GM12878 (cell line): Measurements from ENCODE around the gene MRTFA. TPM values are rescaled to one million over a fixed set of nuclear protein-coding genes. Genes with fewer than 3 reads are reported as not detected.

Source experiments
- BCLAF1 ChIP-seq: fragments of 450-650 bp; IDR thresholded peaks from 2 replicates; pipeline ENCODE4 v1.6.1; 2017; ENCODE audit warnings: antibody characterized with exemption, mild to moderate bottlenecking, moderate library complexity
- BMI1 ChIP-seq: fragments of 450-650 bp; IDR thresholded peaks from 2 replicates; pipeline ENCODE4 v1.6.1; 2016; ENCODE audit warnings: mild to moderate bottlenecking, moderate library complexity, borderline replicate concordance
- CBX3 ChIP-seq: fragments of 200-600 bp; sonication (generic); IDR thresholded peaks from 2 replicates; pipeline ENCODE4 v1.6.1; 2016; ENCODE audit warnings: low read depth, borderline replicate concordance
- CBX5 ChIP-seq: sonication (generic); IDR thresholded peaks from 2 replicates; pipeline ENCODE4 v1.6.1; 2016; ENCODE audit warnings: low read depth, moderate library complexity, mild to moderate bottlenecking, inconsistent platforms
- CEBPB ChIP-seq, 2 experiments: fragments of 150-350 bp in 1 of 2; IDR thresholded peaks; 2 replicates each; pipeline ENCODE4 v1.6.1; 2012 to 2014; ENCODE audit warnings: low read depth in 2 of 2, low read length in 2 of 2, borderline replicate concordance in 1 of 2, inconsistent platforms in 1 of 2
- CHD1 ChIP-seq: IDR thresholded peaks from 2 replicates; pipeline ENCODE4 v1.6.1; 2012; ENCODE audit warnings: low read depth, low read length, improper control_type of control experiment
- CHD4 ChIP-seq: fragments of 200-600 bp; sonication (generic); IDR thresholded peaks from 2 replicates; pipeline ENCODE4 v1.6.1; 2016; ENCODE audit warnings: mild to moderate bottlenecking
- HCFC1 ChIP-seq: fragments of 150-350 bp; IDR thresholded peaks from 2 replicates; pipeline ENCODE4 v1.6.1; 2014; ENCODE audit warnings: low read length
- MYB ChIP-seq: fragments of 150-350 bp; IDR thresholded peaks from 2 replicates; pipeline ENCODE4 v1.6.1; 2014; ENCODE audit warnings: mild to moderate bottlenecking, low read depth, low read length, borderline replicate concordance
- NKRF ChIP-seq: fragments of 450-650 bp; conservative IDR thresholded peaks from 2 replicates; pipeline ENCODE4 v1.6.1; 2017; ENCODE audit warnings: mild to moderate bottlenecking, moderate library complexity
- POLR2AphosphoS2 ChIP-seq: IDR thresholded peaks from 2 replicates; pipeline ENCODE4 v1.6.1; 2011; ENCODE audit warnings: low read depth, mild to moderate bottlenecking, low read length, improper control_type of control experiment, moderate library complexity
- SMAD1 ChIP-seq: fragments of 450-650 bp; IDR thresholded peaks from 2 replicates; pipeline ENCODE4 v1.6.1; 2018; ENCODE audit warnings: mild to moderate bottlenecking, low read depth; ENCODE audit not compliant: partially characterized antibody
- SMC3 ChIP-seq: IDR thresholded peaks from 2 replicates; pipeline ENCODE4 v1.6.1; 2011; ENCODE audit warnings: low read length, improper control_type of control experiment, borderline replicate concordance
- SREBF1 ChIP-seq: IDR thresholded peaks from 2 replicates; pipeline ENCODE4 v1.6.1; 2012; ENCODE audit warnings: mild to moderate bottlenecking, low read length
- TARDBP ChIP-seq: IDR thresholded peaks from 2 replicates; pipeline ENCODE4 v1.6.1; 2016; ENCODE audit warnings: borderline replicate concordance
- ZNF274 ChIP-seq: IDR thresholded peaks from one replicate; pipeline ENCODE4 v1.8.0; 2011; ENCODE audit not compliant: insufficient read length, insufficient read depth
- polyA plus RNA-seq, 11 experiments: library from polyadenylated mRNA; depleted of rRNA in 4 of 11; unstranded in 6 of 11; stranded (reverse) in 5 of 11; fragments of >200 nt; fragmentation: Nextera tagmentation in 4 of 11; fragmentation: Illumina TruSeq in 1 of 11; extraction: Ambion mirVana in 4 of 11; extraction: Trizol in 1 of 11; gene quantifications; 1 replicate in 1 of 11; 2 replicates in 10 of 11; pipeline versions ENCODE4 v1.2.1 to v1.2.3, GENCODE V29; 2011 to 2016; ENCODE audit warnings: inconsistent platforms in 2 of 11, missing spikeins in 2 of 11, low read depth in 1 of 11
- total RNA-seq, 4 experiments: library from RNA; depleted of rRNA in 3 of 4; stranded (reverse); fragments of >200 nt in 3 of 4; fragmentation: Illumina TruSeq in 1 of 4; extraction: Trizol in 1 of 4; gene quantifications; 2 replicates each; pipeline versions ENCODE4 v1.2.1 to v1.2.3, GENCODE V29; 2013 to 2021
- TF ChIP-seq, protein P1 (sequence below): IDR thresholded peaks from 2 replicates; pipeline ENCODE4 v1.6.1; 2012; ENCODE audit warnings: mild to moderate bottlenecking, low read depth, low read length
- TF ChIP-seq, protein P2 (sequence below): fragments of 450-650 bp; IDR thresholded peaks from 2 replicates; pipeline ENCODE4 v1.6.1; 2017; ENCODE audit warnings: mild to moderate bottlenecking, moderate library complexity

The MRTFA gene
- total and polyA plus RNA-seq, 10 of the 15 experiments (the other 5 are each of a cell fraction or from before 2014, with no cell fraction given) = 2.0 to 63.9 (median 17.9) TPM

- TF ChIP-seq BCLAF1 = no peak
- no peak for TF ChIP-seq ZNF274
- no peak for TF ChIP-seq SREBF1
- TF ChIP-seq CEBPB (IDR thresholded peaks at IDR 0.05; ENCODE audit: borderline replicate concordance in 1 of 2, low read depth in 2 of 2, low read length in 2 of 2) = no peak
- TF ChIP-seq CBX5 = no peak
- TF ChIP-seq NKRF = no peak
- TF ChIP-seq HCFC1 = no peak
- TF ChIP-seq SMC3 = no peak; the same call in 1 of the 2 replicates
- TF ChIP-seq POLR2AphosphoS2 = no peak
- no peak for TF ChIP-seq MYB
- no peak for TF ChIP-seq SMAD1
- TF ChIP-seq, protein P1, sequence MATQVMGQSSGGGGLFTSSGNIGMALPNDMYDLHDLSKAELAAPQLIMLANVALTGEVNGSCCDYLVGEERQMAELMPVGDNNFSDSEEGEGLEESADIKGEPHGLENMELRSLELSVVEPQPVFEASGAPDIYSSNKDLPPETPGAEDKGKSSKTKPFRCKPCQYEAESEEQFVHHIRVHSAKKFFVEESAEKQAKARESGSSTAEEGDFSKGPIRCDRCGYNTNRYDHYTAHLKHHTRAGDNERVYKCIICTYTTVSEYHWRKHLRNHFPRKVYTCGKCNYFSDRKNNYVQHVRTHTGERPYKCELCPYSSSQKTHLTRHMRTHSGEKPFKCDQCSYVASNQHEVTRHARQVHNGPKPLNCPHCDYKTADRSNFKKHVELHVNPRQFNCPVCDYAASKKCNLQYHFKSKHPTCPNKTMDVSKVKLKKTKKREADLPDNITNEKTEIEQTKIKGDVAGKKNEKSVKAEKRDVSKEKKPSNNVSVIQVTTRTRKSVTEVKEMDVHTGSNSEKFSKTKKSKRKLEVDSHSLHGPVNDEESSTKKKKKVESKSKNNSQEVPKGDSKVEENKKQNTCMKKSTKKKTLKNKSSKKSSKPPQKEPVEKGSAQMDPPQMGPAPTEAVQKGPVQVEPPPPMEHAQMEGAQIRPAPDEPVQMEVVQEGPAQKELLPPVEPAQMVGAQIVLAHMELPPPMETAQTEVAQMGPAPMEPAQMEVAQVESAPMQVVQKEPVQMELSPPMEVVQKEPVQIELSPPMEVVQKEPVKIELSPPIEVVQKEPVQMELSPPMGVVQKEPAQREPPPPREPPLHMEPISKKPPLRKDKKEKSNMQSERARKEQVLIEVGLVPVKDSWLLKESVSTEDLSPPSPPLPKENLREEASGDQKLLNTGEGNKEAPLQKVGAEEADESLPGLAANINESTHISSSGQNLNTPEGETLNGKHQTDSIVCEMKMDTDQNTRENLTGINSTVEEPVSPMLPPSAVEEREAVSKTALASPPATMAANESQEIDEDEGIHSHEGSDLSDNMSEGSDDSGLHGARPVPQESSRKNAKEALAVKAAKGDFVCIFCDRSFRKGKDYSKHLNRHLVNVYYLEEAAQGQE = no peak
- no peak for TF ChIP-seq CHD4
- no peak for TF ChIP-seq CBX3
- TF ChIP-seq BMI1 = no peak
- TF ChIP-seq TARDBP = no peak
- TF ChIP-seq, protein P2, sequence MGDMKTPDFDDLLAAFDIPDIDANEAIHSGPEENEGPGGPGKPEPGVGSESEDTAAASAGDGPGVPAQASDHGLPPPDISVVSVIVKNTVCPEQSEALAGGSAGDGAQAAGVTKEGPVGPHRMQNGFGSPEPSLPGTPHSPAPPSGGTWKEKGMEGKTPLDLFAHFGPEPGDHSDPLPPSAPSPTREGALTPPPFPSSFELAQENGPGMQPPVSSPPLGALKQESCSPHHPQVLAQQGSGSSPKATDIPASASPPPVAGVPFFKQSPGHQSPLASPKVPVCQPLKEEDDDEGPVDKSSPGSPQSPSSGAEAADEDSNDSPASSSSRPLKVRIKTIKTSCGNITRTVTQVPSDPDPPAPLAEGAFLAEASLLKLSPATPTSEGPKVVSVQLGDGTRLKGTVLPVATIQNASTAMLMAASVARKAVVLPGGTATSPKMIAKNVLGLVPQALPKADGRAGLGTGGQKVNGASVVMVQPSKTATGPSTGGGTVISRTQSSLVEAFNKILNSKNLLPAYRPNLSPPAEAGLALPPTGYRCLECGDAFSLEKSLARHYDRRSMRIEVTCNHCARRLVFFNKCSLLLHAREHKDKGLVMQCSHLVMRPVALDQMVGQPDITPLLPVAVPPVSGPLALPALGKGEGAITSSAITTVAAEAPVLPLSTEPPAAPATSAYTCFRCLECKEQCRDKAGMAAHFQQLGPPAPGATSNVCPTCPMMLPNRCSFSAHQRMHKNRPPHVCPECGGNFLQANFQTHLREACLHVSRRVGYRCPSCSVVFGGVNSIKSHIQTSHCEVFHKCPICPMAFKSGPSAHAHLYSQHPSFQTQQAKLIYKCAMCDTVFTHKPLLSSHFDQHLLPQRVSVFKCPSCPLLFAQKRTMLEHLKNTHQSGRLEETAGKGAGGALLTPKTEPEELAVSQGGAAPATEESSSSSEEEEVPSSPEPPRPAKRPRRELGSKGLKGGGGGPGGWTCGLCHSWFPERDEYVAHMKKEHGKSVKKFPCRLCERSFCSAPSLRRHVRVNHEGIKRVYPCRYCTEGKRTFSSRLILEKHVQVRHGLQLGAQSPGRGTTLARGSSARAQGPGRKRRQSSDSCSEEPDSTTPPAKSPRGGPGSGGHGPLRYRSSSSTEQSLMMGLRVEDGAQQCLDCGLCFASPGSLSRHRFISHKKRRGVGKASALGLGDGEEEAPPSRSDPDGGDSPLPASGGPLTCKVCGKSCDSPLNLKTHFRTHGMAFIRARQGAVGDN = no peak
- no peak for TF ChIP-seq CHD1
These were observed 44.0 kb downstream of the MRTFA start (continued) for GRCh38 chr22:40592352-40593113.
